WERI-Rb-1 (cell line): ENCODE measurements around the gene PTPN9.
"Not testable (repeated sequence)": the region's sequence is repeated elsewhere in the genome, so short reads cannot be mapped to it uniquely, and the experiment has no call there.

Source experiments
- DNase-seq: peaks from one replicate; pipeline ENCODE4 v3.0.0-alpha.2; 2020
- H3K27ac ChIP-seq: fragments of 250-450 bp; sonication (Bioruptor Pico); 2 replicates; pipeline ENCODE4 v1.5.1; 2020; ENCODE audit warnings: mild to moderate bottlenecking, moderate library complexity
- H3K27me3 ChIP-seq: fragments of 250-450 bp; sonication (Bioruptor Pico); 2 replicates; pipeline ENCODE4 v1.5.1; 2021; ENCODE audit warnings: mild to moderate bottlenecking, low read depth, moderate library complexity; ENCODE audit not compliant: insufficient read depth, severe bottlenecking
- H3K36me3 ChIP-seq: fragments of 250-450 bp; sonication (Bioruptor Pico); 2 replicates; pipeline ENCODE4 v1.5.1; 2020; ENCODE audit warnings: mild to moderate bottlenecking, moderate library complexity
- H3K4me3 ChIP-seq: 2 replicates; pipeline ENCODE4 v1.5.1; 2011; ENCODE audit warnings: low read depth, mild to moderate bottlenecking, control low read depth, low read length
- H3K9me3 ChIP-seq: fragments of 250-450 bp; sonication (Bioruptor Pico); 2 replicates; pipeline ENCODE4 v1.5.1; 2021; ENCODE audit warnings: mild to moderate bottlenecking, moderate library complexity; ENCODE audit not compliant: severe bottlenecking
- TF ChIP-seq, protein P1 (sequence below): IDR thresholded peaks from 2 replicates; pipeline ENCODE4 v1.5.1; 2011; ENCODE audit warnings: low read depth, mild to moderate bottlenecking, control low read depth, inconsistent platforms, low read length

Gene PTPN9

GRCh38 chr15:75530169-75530568 lies 48.9 kb downstream of the PTPN9 start:
- peaks cover 13% of the 10 kb centered on the region for H3K36me3 ChIP-seq
- TF ChIP-seq, protein P1, sequence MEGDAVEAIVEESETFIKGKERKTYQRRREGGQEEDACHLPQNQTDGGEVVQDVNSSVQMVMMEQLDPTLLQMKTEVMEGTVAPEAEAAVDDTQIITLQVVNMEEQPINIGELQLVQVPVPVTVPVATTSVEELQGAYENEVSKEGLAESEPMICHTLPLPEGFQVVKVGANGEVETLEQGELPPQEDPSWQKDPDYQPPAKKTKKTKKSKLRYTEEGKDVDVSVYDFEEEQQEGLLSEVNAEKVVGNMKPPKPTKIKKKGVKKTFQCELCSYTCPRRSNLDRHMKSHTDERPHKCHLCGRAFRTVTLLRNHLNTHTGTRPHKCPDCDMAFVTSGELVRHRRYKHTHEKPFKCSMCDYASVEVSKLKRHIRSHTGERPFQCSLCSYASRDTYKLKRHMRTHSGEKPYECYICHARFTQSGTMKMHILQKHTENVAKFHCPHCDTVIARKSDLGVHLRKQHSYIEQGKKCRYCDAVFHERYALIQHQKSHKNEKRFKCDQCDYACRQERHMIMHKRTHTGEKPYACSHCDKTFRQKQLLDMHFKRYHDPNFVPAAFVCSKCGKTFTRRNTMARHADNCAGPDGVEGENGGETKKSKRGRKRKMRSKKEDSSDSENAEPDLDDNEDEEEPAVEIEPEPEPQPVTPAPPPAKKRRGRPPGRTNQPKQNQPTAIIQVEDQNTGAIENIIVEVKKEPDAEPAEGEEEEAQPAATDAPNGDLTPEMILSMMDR: no peak

DNA sequence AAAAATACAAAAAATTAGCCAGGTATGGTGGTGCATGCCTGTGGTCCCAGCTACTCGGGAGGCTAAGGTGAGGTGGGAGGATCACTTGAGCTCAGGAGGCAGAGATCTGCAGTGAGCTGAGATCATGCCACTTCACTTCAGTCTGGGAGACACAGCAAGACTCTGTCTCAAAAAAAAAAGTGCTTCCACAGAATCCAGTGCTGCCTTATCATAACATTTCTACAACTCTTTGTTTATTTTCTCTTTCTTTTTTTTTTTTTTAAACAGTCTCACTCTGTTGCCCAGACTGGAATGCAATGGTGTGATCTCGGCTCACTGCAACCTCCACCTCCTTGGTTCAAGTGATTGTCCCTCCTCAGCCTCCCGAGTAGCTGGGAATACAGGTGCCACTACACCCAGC lies 53.4 kb downstream of the PTPN9 start:
- DNase-seq, H3K27ac ChIP-seq: not testable (repeated sequence)
- H3K36me3 ChIP-seq: peaks cover 41% of the 10 kb centered on the region

More at GRCh38 chr15:75530169-75530568, 48.9 kb downstream of the PTPN9 start:
- H3K27me3 ChIP-seq: no peaks in the 10 kb centered on the region
- H3K27ac ChIP-seq: no peak overlapping the region
- DNase-seq: no peak
- no peaks in the 10 kb centered on the region for H3K9me3 ChIP-seq
- H3K4me3 ChIP-seq: no peak overlapping the region

DNA sequence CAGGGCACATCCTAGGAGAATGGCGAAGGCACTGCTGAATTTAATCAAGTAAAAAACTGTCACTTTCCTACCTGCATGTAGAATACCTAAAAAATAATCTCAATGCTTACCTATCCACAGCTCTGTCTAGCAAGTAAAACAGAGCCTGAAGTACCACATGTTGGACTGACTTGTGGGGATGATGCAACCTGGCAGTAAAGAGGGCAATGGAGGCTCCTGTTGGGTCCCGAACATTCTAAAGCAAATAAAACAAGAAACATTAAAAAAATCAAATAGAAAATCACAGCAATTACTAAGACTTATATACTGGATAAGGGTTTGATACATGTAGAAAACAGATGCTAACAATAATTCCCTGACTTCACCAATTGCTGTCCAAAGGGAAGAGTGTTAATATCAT lies 56.1 kb downstream of the PTPN9 start:
- Histone ChIP-seq H3K4me3 (no peak overlapping the region), H3K27me3 (no peaks in the 10 kb centered on the region), H3K36me3 (peaks cover 55% of the 10 kb centered on the region), H3K9me3 (no peaks in the 10 kb centered on the region), H3K27ac (no peak overlapping the region)
- no peak for DNase-seq
- TF ChIP-seq, protein P1: no peak

More for the DNA sequence above, 53.4 kb downstream of the PTPN9 start:
- not testable (repeated sequence) for H3K4me3 ChIP-seq, H3K9me3 ChIP-seq, H3K27me3 ChIP-seq

- H3K36me3 ChIP-seq: peaks cover 38% of the 10 kb centered on the region
- no peak for DNase-seq
- H3K4me3 ChIP-seq: no peak overlapping the region
- no peak overlapping the region for H3K27ac ChIP-seq
- H3K9me3 ChIP-seq: no peaks in the 10 kb centered on the region
- no peaks in the 10 kb centered on the region for H3K27me3 ChIP-seq
- TF ChIP-seq, protein P1: no peak
Measured at GRCh38 chr15:75517233-75517632, 61.9 kb downstream of the PTPN9 start.

DNA sequence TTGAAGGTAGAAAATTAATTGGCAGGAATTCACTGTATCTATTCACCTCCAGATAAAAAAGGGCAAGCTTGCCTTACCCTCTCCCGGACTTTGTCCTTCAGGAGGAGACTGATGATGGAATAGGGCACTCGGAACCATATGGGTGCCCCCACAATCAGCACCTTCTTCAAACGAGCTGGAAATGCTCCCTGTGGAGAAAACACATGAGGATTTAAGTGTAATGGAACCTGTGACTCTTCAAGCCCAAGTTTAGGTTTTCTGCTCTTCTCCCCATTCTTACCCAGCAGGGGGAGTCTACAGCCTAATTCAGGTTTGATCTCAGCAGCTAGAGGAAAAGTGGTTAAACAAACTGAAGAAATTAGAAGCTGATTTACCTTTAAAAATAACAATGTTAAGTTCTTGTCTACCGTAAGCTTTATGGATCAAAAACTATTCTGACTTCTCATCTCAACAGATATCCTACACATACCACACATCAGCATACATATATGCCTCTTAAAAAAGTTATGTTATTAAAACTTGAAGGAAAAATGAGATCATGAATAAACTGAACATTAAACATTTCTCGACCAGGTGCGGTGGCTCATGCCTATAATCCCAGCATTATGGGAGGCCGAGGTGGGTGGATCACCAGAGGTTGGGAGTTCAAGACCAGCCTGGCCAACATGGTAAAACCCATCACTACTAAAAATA lies 70.1 kb downstream of the PTPN9 start:
- TF ChIP-seq, protein P1: peak; percentile 44
- DNase-seq: no peak
- H3K36me3 ChIP-seq: peaks cover 43% of the 10 kb centered on the region

DNA sequence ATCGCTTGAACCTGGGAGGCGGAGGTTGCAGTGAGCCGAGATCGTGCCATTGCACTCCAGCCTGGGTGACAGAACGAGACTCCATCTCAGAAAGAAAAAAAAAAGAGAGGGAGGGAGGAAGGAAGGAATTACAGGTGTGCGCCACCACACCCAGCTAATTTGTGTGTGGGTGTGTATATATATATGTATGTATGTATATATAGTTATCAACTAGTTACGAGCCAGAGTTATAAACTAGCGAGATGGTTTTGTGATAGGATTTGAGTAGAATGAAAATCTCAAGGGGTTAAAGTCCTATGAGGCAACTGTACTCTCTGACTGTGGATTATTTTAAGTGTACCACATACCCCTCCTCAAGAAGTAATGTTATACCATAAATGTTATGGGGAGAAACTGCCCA lies 76.8 kb downstream of the PTPN9 start:
- H3K36me3 ChIP-seq: peaks cover 40% of the 10 kb centered on the region

More for the DNA sequence above, 70.1 kb downstream of the PTPN9 start:
- H3K9me3 ChIP-seq: no peaks in the 10 kb centered on the region
- no peak overlapping the region for H3K4me3 ChIP-seq
- H3K27me3 ChIP-seq: no peaks in the 10 kb centered on the region
- H3K27ac ChIP-seq: no peak overlapping the region; the same call in 1 of the 2 replicates

More for the DNA sequence above, 76.8 kb downstream of the PTPN9 start:
- Histone ChIP-seq H3K27me3 (no peaks in the 10 kb centered on the region), H3K4me3 (no peak overlapping the region), H3K9me3 (no peaks in the 10 kb centered on the region), H3K27ac (no peak overlapping the region)
- no peak for DNase-seq
- TF ChIP-seq, protein P1: no peak
